Measurements from ENCODE around the gene FEM1B.
A peak's percentile ranks its signal among the peaks of the same experiment; 100 is the strongest.

The FEM1B gene

GRCh38 chr15:68317281-68318007 is 39.9 kb downstream of the FEM1B start:
- Histone ChIP-seq H3K36me3 (no peaks in the 10 kb centered on the region), H3K9ac (no peak overlapping the region), H4K20me1 (no peaks in the 10 kb centered on the region), H3K4me3 (no peak overlapping the region), H3K4me2 (no peak overlapping the region), H3K9me3 (replicated peaks in 1 of 11) (no peaks in the 10 kb centered on the region), H3K27me3 (no peaks in the 10 kb centered on the region), H3K27ac (no peak overlapping the region), H3K4me1 (peaks cover 13 to 34% (median 22%) of the 10 kb centered on the region in 10 experiments)
- TF ChIP-seq Cebpa-rat (IDR thresholded peaks at IDR 0.05): no peak

- no peak for TF ChIP-seq Cebpa-rat (IDR thresholded peaks at IDR 0.05)
- H3K9ac ChIP-seq: no peak overlapping the region
- H4K20me1 ChIP-seq: no peaks in the 10 kb centered on the region
- peaks cover 16 to 31% (median 25%) of the 10 kb centered on the region in 10 experiments for H3K4me1 ChIP-seq
- no peaks in the 10 kb centered on the region for H3K9me3 ChIP-seq (replicated peaks in 1 of 11)
- H3K36me3 ChIP-seq: no peaks in the 10 kb centered on the region
- H3K4me2 ChIP-seq: no peak overlapping the region
- H3K27ac ChIP-seq: no peak overlapping the region
- no peak overlapping the region for H3K4me3 ChIP-seq
- H3K27me3 ChIP-seq: no peaks in the 10 kb centered on the region
Observed at GRCh38 chr15:68318008-68318835, 40.7 kb downstream of the FEM1B start.

- Histone ChIP-seq H3K4me3 (no peak overlapping the region), H3K4me2 (no peak overlapping the region), H3K9ac (no peak overlapping the region), H3K36me3 (no peaks in the 10 kb centered on the region), H3K9me3 (replicated peaks in 1 of 11) (no peaks in the 10 kb centered on the region), H3K27ac (no peak overlapping the region), H3K4me1 (peaks cover 10 to 27% (median 21%) of the 10 kb centered on the region in 10 experiments), H3K27me3 (no peaks in the 10 kb centered on the region), H4K20me1 (no peaks in the 10 kb centered on the region)
- no peak for TF ChIP-seq Cebpa-rat (IDR thresholded peaks at IDR 0.05)
Observed at GRCh38 chr15:68318931-68319909, 41.7 kb downstream of the FEM1B start.

- Histone ChIP-seq H3K4me2 (no peak overlapping the region), H3K27me3 (no peaks in the 10 kb centered on the region), H3K4me1 (peaks cover 10 to 27% (median 21%) of the 10 kb centered on the region in 10 experiments), H3K4me3 (no peak overlapping the region), H3K36me3 (no peaks in the 10 kb centered on the region), H3K27ac (no peak overlapping the region), H3K9ac (no peak overlapping the region), H4K20me1 (no peaks in the 10 kb centered on the region), H3K9me3 (replicated peaks in 1 of 11) (no peaks in the 10 kb centered on the region)
- no peak for TF ChIP-seq Cebpa-rat (IDR thresholded peaks at IDR 0.05)
Observed at GRCh38 chr15:68319997-68320396, 42.5 kb downstream of the FEM1B start.

- no peaks in the 10 kb centered on the region for H3K27me3 ChIP-seq
- no peak overlapping the region for H3K27ac ChIP-seq
- no peak for TF ChIP-seq Cebpa-rat (IDR thresholded peaks at IDR 0.05)
- H3K9me3 ChIP-seq (replicated peaks in 1 of 11): no peaks in the 10 kb centered on the region
- no peaks in the 10 kb centered on the region for H3K36me3 ChIP-seq
- H3K4me2 ChIP-seq: no peak overlapping the region
- H3K4me3 ChIP-seq: no peak overlapping the region
- H4K20me1 ChIP-seq: no peaks in the 10 kb centered on the region
- H3K9ac ChIP-seq: no peak overlapping the region
- H3K4me1 ChIP-seq: peaks cover 11 to 23% (median 18%) of the 10 kb centered on the region in 10 experiments
Observed at GRCh38 chr15:68321229-68321628, 43.7 kb downstream of the FEM1B start.

- H3K9me3 ChIP-seq (replicated peaks in 1 of 11): no peaks in the 10 kb centered on the region
- no peak overlapping the region for H3K4me3 ChIP-seq
- H3K9ac ChIP-seq: peak overlapping the region in 1 of 11 experiments; percentile 18; a peak in 1 of 22 replicates
- no peaks in the 10 kb centered on the region for H3K27me3 ChIP-seq
- TF ChIP-seq Cebpa-rat (IDR thresholded peaks at IDR 0.05): no peak
- H3K36me3 ChIP-seq: no peaks in the 10 kb centered on the region
- no peaks in the 10 kb centered on the region for H4K20me1 ChIP-seq
- H3K4me2 ChIP-seq: peak overlapping the region in 5 of 11 experiments; percentile 11 to 26 (median 16); a peak in 6 of 22 replicates
- H3K27ac ChIP-seq: no peak overlapping the region
- peaks cover 23 to 34% (median 29%) of the 10 kb centered on the region in 10 experiments for H3K4me1 ChIP-seq
Observed at GRCh38 chr15:68322796-68323195, 45.3 kb downstream of the FEM1B start.

- TF ChIP-seq Cebpa-rat (IDR thresholded peaks at IDR 0.05): no peak
- H3K4me3 ChIP-seq: no peak overlapping the region
- peaks cover 38 to 55% (median 45%) of the 10 kb centered on the region in 10 experiments for H3K4me1 ChIP-seq
- no peaks in the 10 kb centered on the region for H4K20me1 ChIP-seq
- 0 out of 22 replicates have a peak overlapping the region, but pooled peaks of 2 of the 11 experiments have one; percentile 41 to 71 for H3K27ac ChIP-seq
- H3K36me3 ChIP-seq: no peaks in the 10 kb centered on the region
- no peaks in the 10 kb centered on the region for H3K27me3 ChIP-seq
- H3K9me3 ChIP-seq (replicated peaks in 1 of 11): no peaks in the 10 kb centered on the region
- no peak overlapping the region; a peak in 1 of 22 replicates for H3K9ac ChIP-seq
- H3K4me2 ChIP-seq: peak overlapping the region in 9 of 11 experiments; percentile 25 to 93 (median 78); a peak in 13 of 22 replicates
Observed at GRCh38 chr15:68325726-68326125, 48.2 kb downstream of the FEM1B start.

GRCh38 chr15:68326711-68327354 is 49.3 kb downstream of the FEM1B start:
- H3K4me3 ChIP-seq: peak overlapping the region in 2 of 10 experiments; percentile 12 to 17; a peak in 1 of 20 replicates
- no peaks in the 10 kb centered on the region for H4K20me1 ChIP-seq
- peaks cover 38 to 64% (median 53%) of the 10 kb centered on the region in 10 experiments for H3K4me1 ChIP-seq
- peak overlapping the region in 9 of 11 experiments; percentile 17 to 75 (median 52); a peak in 16 of 22 replicates for H3K27ac ChIP-seq
- H3K27me3 ChIP-seq: no peaks in the 10 kb centered on the region
- TF ChIP-seq Cebpa-rat (IDR thresholded peaks at IDR 0.05): no peak
- H3K9me3 ChIP-seq (replicated peaks in 1 of 11): no peaks in the 10 kb centered on the region
- H3K4me2 ChIP-seq: peak overlapping the region; percentile 61 to 93 (median 74)
- no peaks in the 10 kb centered on the region for H3K36me3 ChIP-seq
- peak overlapping the region in 8 of 11 experiments; percentile 7 to 54 (median 20); a peak in 5 of 22 replicates for H3K9ac ChIP-seq

Measured in BLaER1 treated with 17β-estradiol and CSF1 and Interleukin-3, amounts not matched to agents 10 nM and 100 nM (cell line).